ENCODE results near the gene CACNG8.

CACNG8 gene

DNA sequence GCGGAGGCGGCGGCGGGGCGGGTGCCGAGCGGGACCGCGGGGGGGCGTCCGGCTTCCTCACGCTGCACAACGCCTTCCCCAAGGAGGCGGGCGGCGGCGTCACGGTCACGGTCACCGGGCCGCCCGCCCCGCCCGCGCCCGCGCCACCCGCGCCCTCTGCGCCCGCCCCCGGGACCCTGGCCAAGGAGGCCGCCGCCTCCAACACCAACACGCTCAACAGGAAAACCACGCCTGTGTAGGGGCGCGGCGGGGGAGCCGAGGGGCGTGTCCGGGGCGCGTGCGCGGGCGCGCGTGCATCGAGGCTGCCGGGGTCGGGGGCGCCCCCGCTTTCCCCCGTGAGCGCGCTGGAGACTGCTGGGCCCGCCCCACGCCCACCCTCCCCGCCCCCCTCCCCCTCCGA lies 19.9 kb downstream of the CACNG8 start:
- H3K4me1 ChIP-seq (ENCODE audit: control insufficient read depth, insufficient read depth, low read length): peaks cover 18% of the 10 kb centered on the region
- H3K4me3 ChIP-seq (ENCODE audit: low read depth, low read length): no peak overlapping the region; the same call in 1 of the 2 replicates
- ChIA-PET POLR2A (no interaction called here), CTCF (no interaction called here)
- H3K27ac ChIP-seq (ENCODE audit: extremely low read depth, low read depth, low read length): no peak overlapping the region
- H3K36me3 ChIP-seq (ENCODE audit: control insufficient read depth in 2 of 2, insufficient read depth in 1 of 2, low read length in 2 of 2): no peaks in the 10 kb centered on the region
- TF ChIP-seq ZNF785 (tag by site-specific recombination; IDR thresholded peaks at IDR 0.05) (no peak), ZNF529 (tag by site-specific recombination; IDR thresholded peaks at IDR 0.05; ENCODE audit: insufficient replicate concordance) (no peak), YY1 (tag by site-specific recombination; IDR thresholded peaks at IDR 0.05) (no peak), ZBTB7A (tag by site-specific recombination; IDR thresholded peaks at IDR 0.05; ENCODE audit: low read depth) (no peak), ZNF776 (tag by site-specific recombination; IDR thresholded peaks at IDR 0.05; ENCODE audit: borderline replicate concordance) (no peak)
- TF ChIP-seq, protein P1, sequence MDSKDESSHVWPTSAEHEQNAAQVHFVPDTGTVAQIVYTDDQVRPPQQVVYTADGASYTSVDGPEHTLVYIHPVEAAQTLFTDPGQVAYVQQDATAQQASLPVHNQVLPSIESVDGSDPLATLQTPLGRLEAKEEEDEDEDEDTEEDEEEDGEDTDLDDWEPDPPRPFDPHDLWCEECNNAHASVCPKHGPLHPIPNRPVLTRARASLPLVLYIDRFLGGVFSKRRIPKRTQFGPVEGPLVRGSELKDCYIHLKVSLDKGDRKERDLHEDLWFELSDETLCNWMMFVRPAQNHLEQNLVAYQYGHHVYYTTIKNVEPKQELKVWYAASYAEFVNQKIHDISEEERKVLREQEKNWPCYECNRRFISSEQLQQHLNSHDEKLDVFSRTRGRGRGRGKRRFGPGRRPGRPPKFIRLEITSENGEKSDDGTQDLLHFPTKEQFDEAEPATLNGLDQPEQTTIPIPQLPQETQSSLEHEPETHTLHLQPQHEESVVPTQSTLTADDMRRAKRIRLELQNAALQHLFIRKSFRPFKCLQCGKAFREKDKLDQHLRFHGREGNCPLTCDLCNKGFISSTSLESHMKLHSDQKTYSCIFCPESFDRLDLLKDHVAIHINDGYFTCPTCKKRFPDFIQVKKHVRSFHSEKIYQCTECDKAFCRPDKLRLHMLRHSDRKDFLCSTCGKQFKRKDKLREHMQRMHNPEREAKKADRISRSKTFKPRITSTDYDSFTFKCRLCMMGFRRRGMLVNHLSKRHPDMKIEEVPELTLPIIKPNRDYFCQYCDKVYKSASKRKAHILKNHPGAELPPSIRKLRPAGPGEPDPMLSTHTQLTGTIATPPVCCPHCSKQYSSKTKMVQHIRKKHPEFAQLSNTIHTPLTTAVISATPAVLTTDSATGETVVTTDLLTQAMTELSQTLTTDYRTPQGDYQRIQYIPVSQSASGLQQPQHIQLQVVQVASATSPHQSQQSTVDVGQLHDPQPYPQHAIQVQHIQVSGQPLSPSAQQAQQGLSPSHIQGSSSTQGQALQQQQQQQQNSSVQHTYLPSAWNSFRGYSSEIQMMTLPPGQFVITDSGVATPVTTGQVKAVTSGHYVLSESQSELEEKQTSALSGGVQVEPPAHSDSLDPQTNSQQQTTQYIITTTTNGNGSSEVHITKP (tag by site-specific recombination; IDR thresholded peaks at IDR 0.05): no peak
- no peaks in the 10 kb centered on the region for H3K9me3 ChIP-seq (ENCODE audit: control insufficient read depth, insufficient read depth, low read depth, low read length)

DNA sequence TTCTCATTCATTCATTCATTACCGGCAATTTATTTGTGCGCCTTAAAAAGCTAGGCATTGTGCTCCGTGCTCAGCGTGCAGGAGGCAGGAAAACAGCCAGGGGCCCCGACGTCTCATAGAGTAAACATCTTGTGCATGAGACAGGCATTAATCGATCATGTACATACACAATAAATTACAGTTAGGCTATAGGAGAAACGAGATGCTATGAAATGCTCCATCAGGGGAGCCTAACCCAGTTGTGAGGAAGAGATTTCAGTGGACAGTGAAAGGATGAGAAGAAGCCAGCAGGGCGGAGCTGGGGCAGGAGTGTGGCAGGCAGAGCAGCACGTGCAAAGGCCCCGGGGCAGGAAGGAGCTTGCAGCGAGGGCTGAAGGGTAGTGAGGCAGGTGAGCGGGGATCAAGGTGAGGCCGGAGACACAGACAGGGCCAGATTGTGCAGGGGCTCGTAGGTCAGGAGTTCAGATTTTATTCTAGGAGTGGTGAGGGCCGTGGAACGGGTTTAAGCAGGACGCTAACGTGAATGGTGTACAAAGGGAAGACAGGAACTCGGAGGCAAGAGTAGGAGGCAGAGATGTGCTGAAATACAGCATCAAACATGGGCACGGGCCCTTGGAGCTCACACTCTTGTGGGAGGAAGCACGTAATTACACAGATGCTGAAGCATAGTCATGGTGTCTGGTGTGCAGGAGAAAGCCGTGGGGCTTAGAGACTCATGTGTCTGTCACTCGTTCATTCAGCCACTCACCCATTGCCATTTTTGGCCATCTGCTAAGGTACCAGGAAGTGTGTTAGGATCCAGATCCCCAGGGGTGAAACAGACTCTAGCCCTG lies 20.9 kb downstream of the CACNG8 start:
- Histone ChIP-seq H3K36me3 (ENCODE audit: control insufficient read depth in 2 of 2, insufficient read depth in 1 of 2, low read length in 2 of 2) (no peaks in the 10 kb centered on the region), H3K4me3 (ENCODE audit: low read depth, low read length) (no peak overlapping the region), H3K9me3 (ENCODE audit: control insufficient read depth, insufficient read depth, low read depth, low read length) (no peaks in the 10 kb centered on the region), H3K4me1 (ENCODE audit: control insufficient read depth, insufficient read depth, low read length) (peaks cover 13% of the 10 kb centered on the region), H3K27ac (ENCODE audit: extremely low read depth, low read depth, low read length) (no peak overlapping the region)
- CTCF ChIA-PET: interaction anchor here (0.6 kb wide), 1 partner anchor 102 kb away, joined by 5 read pairs; the partner anchor contains the start of gene PRKCG
- TF ChIP-seq ZEB2 (tag by site-specific recombination; IDR thresholded peaks at IDR 0.05) (no peak), ZNF623 (tag by site-specific recombination; IDR thresholded peaks at IDR 0.05) (peak; percentile 97), ZNF473 (tag by site-specific recombination; IDR thresholded peaks at IDR 0.05) (no peak)
- POLR2A ChIA-PET: no interaction called here

- no peaks in the 10 kb centered on the region for H3K36me3 ChIP-seq (ENCODE audit: control insufficient read depth in 2 of 2, insufficient read depth in 1 of 2, low read length in 2 of 2)
- ChIA-PET CTCF (no interaction called here), POLR2A (no interaction called here)
- TF ChIP-seq ZIC2 (tag by site-specific recombination; IDR thresholded peaks at IDR 0.05) (no peak), EGR2 (tag by site-specific recombination; IDR thresholded peaks at IDR 0.05; ENCODE audit: low read depth) (no peak), ZNF596 (tag by site-specific recombination; IDR thresholded peaks at IDR 0.05) (peak; percentile 85), ZNF133 (tag by site-specific recombination; IDR thresholded peaks at IDR 0.05) (no peak), ZNF777 (tag by site-specific recombination; IDR thresholded peaks at IDR 0.05; ENCODE audit: borderline replicate concordance) (no peak), ZBTB17 (tag by site-specific recombination; IDR thresholded peaks at IDR 0.05) (peak; percentile 55; the same call in 1 of the 2 replicates)
- TF ChIP-seq, protein P2, sequence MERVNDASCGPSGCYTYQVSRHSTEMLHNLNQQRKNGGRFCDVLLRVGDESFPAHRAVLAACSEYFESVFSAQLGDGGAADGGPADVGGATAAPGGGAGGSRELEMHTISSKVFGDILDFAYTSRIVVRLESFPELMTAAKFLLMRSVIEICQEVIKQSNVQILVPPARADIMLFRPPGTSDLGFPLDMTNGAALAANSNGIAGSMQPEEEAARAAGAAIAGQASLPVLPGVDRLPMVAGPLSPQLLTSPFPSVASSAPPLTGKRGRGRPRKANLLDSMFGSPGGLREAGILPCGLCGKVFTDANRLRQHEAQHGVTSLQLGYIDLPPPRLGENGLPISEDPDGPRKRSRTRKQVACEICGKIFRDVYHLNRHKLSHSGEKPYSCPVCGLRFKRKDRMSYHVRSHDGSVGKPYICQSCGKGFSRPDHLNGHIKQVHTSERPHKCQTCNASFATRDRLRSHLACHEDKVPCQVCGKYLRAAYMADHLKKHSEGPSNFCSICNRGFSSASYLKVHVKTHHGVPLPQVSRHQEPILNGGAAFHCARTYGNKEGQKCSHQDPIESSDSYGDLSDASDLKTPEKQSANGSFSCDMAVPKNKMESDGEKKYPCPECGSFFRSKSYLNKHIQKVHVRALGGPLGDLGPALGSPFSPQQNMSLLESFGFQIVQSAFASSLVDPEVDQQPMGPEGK (tag by site-specific recombination; IDR thresholded peaks at IDR 0.05): no peak
- TF ChIP-seq, protein P3, sequence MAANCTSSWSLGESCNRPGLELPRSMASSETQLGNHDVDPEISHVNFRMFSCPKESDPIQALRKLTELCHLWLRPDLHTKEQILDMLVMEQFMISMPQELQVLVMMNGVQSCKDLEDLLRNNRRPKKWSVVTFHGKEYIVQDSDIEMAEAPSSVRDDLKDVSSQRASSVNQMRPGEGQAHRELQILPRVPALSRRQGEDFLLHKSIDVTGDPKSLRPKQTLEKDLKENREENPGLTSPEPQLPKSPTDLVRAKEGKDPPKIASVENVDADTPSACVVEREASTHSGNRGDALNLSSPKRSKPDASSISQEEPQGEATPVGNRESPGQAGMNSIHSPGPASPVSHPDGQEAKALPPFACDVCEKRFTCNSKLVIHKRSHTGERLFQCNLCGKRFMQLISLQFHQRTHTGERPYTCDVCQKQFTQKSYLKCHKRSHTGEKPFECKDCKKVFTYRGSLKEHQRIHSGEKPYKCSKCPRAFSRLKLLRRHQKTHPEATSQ (tag by site-specific recombination; IDR thresholded peaks at IDR 0.05): no peak
- 0 out of 2 replicates have a peak, but pooled peaks cover 3% of the 10 kb centered on the region for H3K4me1 ChIP-seq (ENCODE audit: control insufficient read depth, insufficient read depth, low read length)
- no peak overlapping the region for H3K4me3 ChIP-seq (ENCODE audit: low read depth, low read length)
- H3K9me3 ChIP-seq (ENCODE audit: control insufficient read depth, insufficient read depth, low read depth, low read length): no peaks in the 10 kb centered on the region
- no peak overlapping the region for H3K27ac ChIP-seq (ENCODE audit: extremely low read depth, low read depth, low read length)
Measured at GRCh38 chr19:53985863-53986262, 23.1 kb downstream of the CACNG8 start.

Measured in HEK293 (cell line).